DOHH2 (cell line): ENCODE measurements around the gene FBXO28.

ENCODE experiments used
- H3F3A ChIP-seq: fragments of 200-600 bp; sonication (generic), shearing (Covaris generic); 2 replicates; pipeline ENCODE4 v1.6.0; 2016; ENCODE audit warnings: antibody characterized with exemption, mild to moderate bottlenecking; ENCODE audit not compliant: control insufficient read depth, insufficient read depth
- H3K27ac ChIP-seq: fragments of 200-600 bp; sonication (generic); 2 replicates; pipeline ENCODE4 v1.5.1; 2014; ENCODE audit warnings: low read depth, mild to moderate bottlenecking, low read length, moderate library complexity
- H3K27me3 ChIP-seq: fragments of 200-600 bp; sonication (generic); 2 replicates; pipeline ENCODE4 v1.6.1; 2014; ENCODE audit warnings: mild to moderate bottlenecking, low read length, mixed read lengths; ENCODE audit not compliant: control insufficient read depth
- H3K36me3 ChIP-seq: fragments of 200-600 bp; sonication (generic); 2 replicates; pipeline ENCODE4 v1.6.1; 2014; ENCODE audit warnings: mild to moderate bottlenecking, low read length, moderate library complexity, mixed read lengths; ENCODE audit not compliant: control insufficient read depth
- H3K4me1 ChIP-seq: fragments of 200-600 bp; sonication (generic); 2 replicates; pipeline ENCODE4 v1.6.1; 2014; ENCODE audit warnings: mild to moderate bottlenecking, low read length, mixed read lengths; ENCODE audit not compliant: control insufficient read depth
- H3K4me2 ChIP-seq: fragments of 200-600 bp; sonication (generic); 2 replicates; pipeline ENCODE4 v1.6.0; 2014; ENCODE audit warnings: mild to moderate bottlenecking, low read length, moderate library complexity
- H3K4me3 ChIP-seq: fragments of 200-600 bp; sonication (generic); 2 replicates; pipeline ENCODE4 v1.5.1; 2014; ENCODE audit warnings: mild to moderate bottlenecking, low read length, mixed read lengths
- H3K79me2 ChIP-seq: fragments of 200-600 bp; sonication (generic); 2 replicates; pipeline ENCODE4 v1.6.1; 2014; ENCODE audit warnings: mild to moderate bottlenecking, low read length, mixed read lengths; ENCODE audit not compliant: control insufficient read depth
- H3K9me2 ChIP-seq: fragments of 200-600 bp; sonication (generic); replicated peaks from 2 replicates; pipeline ENCODE4 v1.6.1; 2014; ENCODE audit warnings: mild to moderate bottlenecking, low read length, mixed read lengths; ENCODE audit not compliant: control insufficient read depth
- H3K9me3 ChIP-seq: fragments of 200-600 bp; sonication (generic); 2 replicates; pipeline ENCODE4 v1.6.1; 2014; ENCODE audit warnings: antibody characterized with exemption, low read length, mixed read lengths; ENCODE audit not compliant: control insufficient read depth, insufficient read depth
- H4K20me1 ChIP-seq: fragments of 200-600 bp; sonication (generic); 2 replicates; pipeline ENCODE4 v1.6.0; 2014; ENCODE audit warnings: low read depth, mild to moderate bottlenecking, antibody characterized with exemption, low read length, moderate library complexity; ENCODE audit not compliant: control insufficient read depth, insufficient read depth
- EZH2phosphoT487 ChIP-seq: fragments of 200-600 bp; sonication (generic); IDR thresholded peaks from 2 replicates; pipeline ENCODE4 v1.6.1; 2017; ENCODE audit warnings: borderline replicate concordance, mild to moderate bottlenecking, antibody characterized with exemption, low read length, moderate library complexity, mixed read lengths
- TF ChIP-seq, protein P1 (sequence below): fragments of 200-600 bp; sonication (generic); IDR thresholded peaks from one replicate; pipeline ENCODE4 v1.5.1; 2014; ENCODE audit warnings: antibody characterized with exemption, mild to moderate bottlenecking, low read depth, low read length; ENCODE audit not compliant: poor library complexity, severe bottlenecking

Gene FBXO28

DNA sequence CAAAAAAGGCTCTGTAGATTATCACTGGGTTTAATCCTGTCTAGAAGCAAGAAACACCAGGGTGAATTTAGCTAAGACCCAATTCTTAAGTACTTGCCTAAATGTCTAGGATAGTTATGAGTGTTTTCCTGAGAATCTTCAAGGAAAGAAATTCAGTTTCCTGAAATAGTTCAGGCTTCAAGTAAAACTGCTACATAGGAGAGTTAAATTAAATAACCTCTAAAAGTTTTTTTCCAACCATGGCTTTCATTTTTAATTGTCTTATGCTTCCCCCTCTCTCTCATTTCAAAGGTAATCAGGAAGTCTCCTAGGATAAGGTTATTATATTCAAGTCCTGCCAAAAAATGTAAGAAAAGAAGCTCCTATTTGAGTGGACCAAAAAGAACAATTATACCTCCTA, 46.7 kb upstream of the FBXO28 start:
- no peaks in the 10 kb centered on the region for H3F3A ChIP-seq
- no peak for TF ChIP-seq EZH2phosphoT487
- TF ChIP-seq, protein P1, sequence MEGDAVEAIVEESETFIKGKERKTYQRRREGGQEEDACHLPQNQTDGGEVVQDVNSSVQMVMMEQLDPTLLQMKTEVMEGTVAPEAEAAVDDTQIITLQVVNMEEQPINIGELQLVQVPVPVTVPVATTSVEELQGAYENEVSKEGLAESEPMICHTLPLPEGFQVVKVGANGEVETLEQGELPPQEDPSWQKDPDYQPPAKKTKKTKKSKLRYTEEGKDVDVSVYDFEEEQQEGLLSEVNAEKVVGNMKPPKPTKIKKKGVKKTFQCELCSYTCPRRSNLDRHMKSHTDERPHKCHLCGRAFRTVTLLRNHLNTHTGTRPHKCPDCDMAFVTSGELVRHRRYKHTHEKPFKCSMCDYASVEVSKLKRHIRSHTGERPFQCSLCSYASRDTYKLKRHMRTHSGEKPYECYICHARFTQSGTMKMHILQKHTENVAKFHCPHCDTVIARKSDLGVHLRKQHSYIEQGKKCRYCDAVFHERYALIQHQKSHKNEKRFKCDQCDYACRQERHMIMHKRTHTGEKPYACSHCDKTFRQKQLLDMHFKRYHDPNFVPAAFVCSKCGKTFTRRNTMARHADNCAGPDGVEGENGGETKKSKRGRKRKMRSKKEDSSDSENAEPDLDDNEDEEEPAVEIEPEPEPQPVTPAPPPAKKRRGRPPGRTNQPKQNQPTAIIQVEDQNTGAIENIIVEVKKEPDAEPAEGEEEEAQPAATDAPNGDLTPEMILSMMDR = no peak
- no peak overlapping the region for H3K4me2 ChIP-seq
- H3K4me1 ChIP-seq = no peaks in the 10 kb centered on the region
- H3K27ac ChIP-seq = no peak overlapping the region
- no peaks in the 10 kb centered on the region for H3K79me2 ChIP-seq
- H3K9me2 ChIP-seq = no peaks in the 10 kb centered on the region
- peaks cover 20% of the 10 kb centered on the region for H3K27me3 ChIP-seq
- no peaks in the 10 kb centered on the region for H3K9me3 ChIP-seq
- H3K4me3 ChIP-seq = no peak overlapping the region
- H3K36me3 ChIP-seq = no peaks in the 10 kb centered on the region
- no peaks in the 10 kb centered on the region for H4K20me1 ChIP-seq

DNA sequence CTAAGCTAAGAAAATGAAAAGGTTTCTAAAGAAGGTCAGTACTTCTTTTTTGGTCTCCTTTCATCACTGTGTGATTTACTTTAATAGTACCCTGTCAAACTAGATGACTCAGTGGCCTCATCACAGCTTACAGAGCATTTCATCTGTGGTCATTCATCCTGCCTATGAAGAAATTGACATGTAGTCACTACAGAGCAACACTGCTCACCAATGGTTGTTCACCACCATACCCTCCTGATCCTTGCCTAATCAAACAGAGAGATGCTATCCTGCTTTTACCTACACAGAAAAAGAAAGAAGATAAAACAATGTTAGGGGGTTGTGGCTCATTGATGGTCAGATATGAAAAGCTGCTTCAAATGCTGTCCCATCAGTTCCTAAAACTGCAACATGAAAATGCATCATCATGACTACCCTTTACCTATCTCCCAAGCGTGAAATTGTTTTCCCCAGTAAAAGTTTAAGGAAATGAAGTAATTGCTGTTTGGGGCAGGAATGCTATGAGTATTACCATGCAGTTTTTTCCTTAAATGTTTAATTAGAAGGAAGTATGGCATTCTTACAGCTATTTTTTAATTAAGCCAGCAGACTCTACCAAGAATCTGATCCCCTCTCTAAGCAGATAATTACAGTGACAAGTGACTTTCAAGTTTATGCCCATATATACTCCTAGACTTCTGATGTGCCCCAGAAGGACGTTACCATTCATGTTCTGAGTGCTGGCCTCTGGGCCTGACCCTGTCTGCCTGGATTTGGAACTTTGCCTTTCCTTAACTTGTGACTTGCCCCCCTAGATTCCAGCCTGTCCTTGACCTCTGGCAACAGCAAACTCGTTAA, 46.1 kb upstream of the FBXO28 start:
- Histone ChIP-seq H3K9me2 (no peaks in the 10 kb centered on the region), H3K36me3 (no peaks in the 10 kb centered on the region), H4K20me1 (no peaks in the 10 kb centered on the region), H3K9me3 (no peaks in the 10 kb centered on the region), H3K27ac (no peak overlapping the region), H3K4me2 (no peak overlapping the region), H3K79me2 (no peaks in the 10 kb centered on the region), H3F3A (no peaks in the 10 kb centered on the region), H3K27me3 (peaks cover 24% of the 10 kb centered on the region), H3K4me1 (no peaks in the 10 kb centered on the region), H3K4me3 (no peak overlapping the region)
- TF ChIP-seq, protein P1 = no peak
- TF ChIP-seq EZH2phosphoT487 = no peak

DNA sequence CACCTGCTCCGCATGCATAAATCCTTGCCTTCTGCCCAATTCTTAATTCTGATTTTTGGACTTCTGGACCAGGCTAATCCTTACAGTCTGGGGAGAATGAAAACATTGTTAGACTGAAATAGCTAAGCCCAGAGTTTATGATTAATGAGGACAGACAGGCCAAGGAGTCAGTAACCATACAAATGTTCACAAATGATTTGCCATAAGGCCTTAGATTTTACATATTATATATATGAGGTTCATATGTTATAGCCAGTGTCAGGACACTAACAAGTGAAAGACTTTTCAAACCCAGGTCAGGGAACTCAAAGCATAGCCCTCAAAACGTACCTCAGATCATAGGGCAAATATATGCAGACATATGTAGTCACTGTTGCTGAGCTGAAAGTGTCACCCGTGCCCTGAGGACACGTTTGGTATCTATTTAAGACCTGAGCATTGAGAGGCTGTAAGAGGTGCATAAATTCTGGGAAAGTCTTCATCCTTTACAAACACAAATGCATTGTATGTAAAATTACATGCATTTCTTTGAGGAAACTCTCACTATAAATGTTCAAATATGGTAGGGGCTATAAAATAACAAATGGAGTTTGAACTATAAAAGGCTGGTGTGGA, 45.3 kb upstream of the FBXO28 start:
- no peaks in the 10 kb centered on the region for H3K9me2 ChIP-seq
- H3K4me3 ChIP-seq = no peak overlapping the region
- no peaks in the 10 kb centered on the region for H3K79me2 ChIP-seq
- no peak for TF ChIP-seq EZH2phosphoT487
- TF ChIP-seq, protein P1 = no peak
- H3K36me3 ChIP-seq = no peaks in the 10 kb centered on the region
- no peaks in the 10 kb centered on the region for H3F3A ChIP-seq
- H4K20me1 ChIP-seq = no peaks in the 10 kb centered on the region
- peaks cover 31% of the 10 kb centered on the region for H3K27me3 ChIP-seq
- no peak overlapping the region for H3K4me2 ChIP-seq
- H3K27ac ChIP-seq = no peak overlapping the region
- no peaks in the 10 kb centered on the region for H3K4me1 ChIP-seq
- no peaks in the 10 kb centered on the region for H3K9me3 ChIP-seq
